DOHH2 (cell line): ENCODE measurements around the gene CABYR.

Experiments used
- H3F3A ChIP-seq: fragments of 200-600 bp; sonication (generic), shearing (Covaris generic); 2 replicates; pipeline ENCODE4 v1.6.0; 2016; ENCODE audit warnings: antibody characterized with exemption, mild to moderate bottlenecking; ENCODE audit not compliant: control insufficient read depth, insufficient read depth
- H3K27ac ChIP-seq: fragments of 200-600 bp; sonication (generic); 2 replicates; pipeline ENCODE4 v1.5.1; 2014; ENCODE audit warnings: low read depth, mild to moderate bottlenecking, low read length, moderate library complexity
- H3K27me3 ChIP-seq: fragments of 200-600 bp; sonication (generic); 2 replicates; pipeline ENCODE4 v1.6.1; 2014; ENCODE audit warnings: mild to moderate bottlenecking, low read length, mixed read lengths; ENCODE audit not compliant: control insufficient read depth
- H3K36me3 ChIP-seq: fragments of 200-600 bp; sonication (generic); 2 replicates; pipeline ENCODE4 v1.6.1; 2014; ENCODE audit warnings: mild to moderate bottlenecking, low read length, moderate library complexity, mixed read lengths; ENCODE audit not compliant: control insufficient read depth
- H3K4me1 ChIP-seq: fragments of 200-600 bp; sonication (generic); 2 replicates; pipeline ENCODE4 v1.6.1; 2014; ENCODE audit warnings: mild to moderate bottlenecking, low read length, mixed read lengths; ENCODE audit not compliant: control insufficient read depth
- H3K4me2 ChIP-seq: fragments of 200-600 bp; sonication (generic); 2 replicates; pipeline ENCODE4 v1.6.0; 2014; ENCODE audit warnings: mild to moderate bottlenecking, low read length, moderate library complexity
- H3K4me3 ChIP-seq: fragments of 200-600 bp; sonication (generic); 2 replicates; pipeline ENCODE4 v1.5.1; 2014; ENCODE audit warnings: mild to moderate bottlenecking, low read length, mixed read lengths
- H3K79me2 ChIP-seq: fragments of 200-600 bp; sonication (generic); 2 replicates; pipeline ENCODE4 v1.6.1; 2014; ENCODE audit warnings: mild to moderate bottlenecking, low read length, mixed read lengths; ENCODE audit not compliant: control insufficient read depth
- H3K9me2 ChIP-seq: fragments of 200-600 bp; sonication (generic); replicated peaks from 2 replicates; pipeline ENCODE4 v1.6.1; 2014; ENCODE audit warnings: mild to moderate bottlenecking, low read length, mixed read lengths; ENCODE audit not compliant: control insufficient read depth
- H3K9me3 ChIP-seq: fragments of 200-600 bp; sonication (generic); 2 replicates; pipeline ENCODE4 v1.6.1; 2014; ENCODE audit warnings: antibody characterized with exemption, low read length, mixed read lengths; ENCODE audit not compliant: control insufficient read depth, insufficient read depth
- H4K20me1 ChIP-seq: fragments of 200-600 bp; sonication (generic); 2 replicates; pipeline ENCODE4 v1.6.0; 2014; ENCODE audit warnings: low read depth, mild to moderate bottlenecking, antibody characterized with exemption, low read length, moderate library complexity; ENCODE audit not compliant: control insufficient read depth, insufficient read depth
- EZH2phosphoT487 ChIP-seq: fragments of 200-600 bp; sonication (generic); IDR thresholded peaks from 2 replicates; pipeline ENCODE4 v1.6.1; 2017; ENCODE audit warnings: borderline replicate concordance, mild to moderate bottlenecking, antibody characterized with exemption, low read length, moderate library complexity, mixed read lengths
- TF ChIP-seq, protein P1 (sequence below): fragments of 200-600 bp; sonication (generic); IDR thresholded peaks from one replicate; pipeline ENCODE4 v1.5.1; 2014; ENCODE audit warnings: antibody characterized with exemption, mild to moderate bottlenecking, low read depth, low read length; ENCODE audit not compliant: poor library complexity, severe bottlenecking

CABYR gene

DNA sequence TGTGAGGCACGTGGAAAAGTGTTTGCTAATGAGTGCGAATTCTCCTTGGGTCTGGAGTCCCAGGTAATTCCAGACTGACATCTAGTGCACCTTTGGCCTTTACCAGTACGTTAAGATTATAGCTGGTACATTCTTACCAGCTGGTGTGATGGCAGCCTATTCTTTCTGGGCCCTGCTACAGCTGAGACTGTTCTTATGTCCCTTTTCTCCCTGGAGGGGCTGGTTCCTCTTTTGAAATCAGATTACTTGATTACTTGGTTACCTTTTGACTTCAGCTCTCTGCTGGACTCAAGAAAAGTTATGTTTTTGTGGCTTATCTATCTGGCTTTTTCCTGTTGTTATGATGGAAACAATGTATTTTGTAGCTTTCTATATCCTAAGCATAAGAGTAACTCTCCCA lies 14.5 kb downstream of the CABYR start:
- Histone ChIP-seq H3K4me3 (no peak overlapping the region), H3F3A (no peaks in the 10 kb centered on the region), H3K4me2 (no peak overlapping the region), H3K27ac (no peak overlapping the region), H3K79me2 (no peaks in the 10 kb centered on the region), H3K4me1 (no peaks in the 10 kb centered on the region), H3K27me3 (no peaks in the 10 kb centered on the region), H4K20me1 (no peaks in the 10 kb centered on the region), H3K36me3 (no peaks in the 10 kb centered on the region), H3K9me2 (no peaks in the 10 kb centered on the region), H3K9me3 (no peaks in the 10 kb centered on the region)
- TF ChIP-seq EZH2phosphoT487, result no peak
- TF ChIP-seq, protein P1, sequence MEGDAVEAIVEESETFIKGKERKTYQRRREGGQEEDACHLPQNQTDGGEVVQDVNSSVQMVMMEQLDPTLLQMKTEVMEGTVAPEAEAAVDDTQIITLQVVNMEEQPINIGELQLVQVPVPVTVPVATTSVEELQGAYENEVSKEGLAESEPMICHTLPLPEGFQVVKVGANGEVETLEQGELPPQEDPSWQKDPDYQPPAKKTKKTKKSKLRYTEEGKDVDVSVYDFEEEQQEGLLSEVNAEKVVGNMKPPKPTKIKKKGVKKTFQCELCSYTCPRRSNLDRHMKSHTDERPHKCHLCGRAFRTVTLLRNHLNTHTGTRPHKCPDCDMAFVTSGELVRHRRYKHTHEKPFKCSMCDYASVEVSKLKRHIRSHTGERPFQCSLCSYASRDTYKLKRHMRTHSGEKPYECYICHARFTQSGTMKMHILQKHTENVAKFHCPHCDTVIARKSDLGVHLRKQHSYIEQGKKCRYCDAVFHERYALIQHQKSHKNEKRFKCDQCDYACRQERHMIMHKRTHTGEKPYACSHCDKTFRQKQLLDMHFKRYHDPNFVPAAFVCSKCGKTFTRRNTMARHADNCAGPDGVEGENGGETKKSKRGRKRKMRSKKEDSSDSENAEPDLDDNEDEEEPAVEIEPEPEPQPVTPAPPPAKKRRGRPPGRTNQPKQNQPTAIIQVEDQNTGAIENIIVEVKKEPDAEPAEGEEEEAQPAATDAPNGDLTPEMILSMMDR, result no peak

GRCh38 chr18:24157855-24158254 lies 19.0 kb downstream of the CABYR start:
- no peaks in the 10 kb centered on the region for H4K20me1 ChIP-seq
- H3K36me3 ChIP-seq, result no peaks in the 10 kb centered on the region
- no peak for TF ChIP-seq EZH2phosphoT487
- TF ChIP-seq, protein P1, result no peak
- no peaks in the 10 kb centered on the region for H3K9me2 ChIP-seq
- H3K4me3 ChIP-seq, result no peak overlapping the region
- H3K27me3 ChIP-seq, result peaks cover 4% of the 10 kb centered on the region; the same call in 1 of the 2 replicates
- H3F3A ChIP-seq, result no peaks in the 10 kb centered on the region
- H3K79me2 ChIP-seq, result no peaks in the 10 kb centered on the region
- H3K4me1 ChIP-seq, result no peaks in the 10 kb centered on the region
- no peak overlapping the region for H3K4me2 ChIP-seq
- H3K9me3 ChIP-seq, result no peaks in the 10 kb centered on the region
- H3K27ac ChIP-seq, result no peak overlapping the region

- Histone ChIP-seq H4K20me1 (no peaks in the 10 kb centered on the region), H3F3A (no peaks in the 10 kb centered on the region), H3K4me2 (no peak overlapping the region), H3K9me2 (no peaks in the 10 kb centered on the region), H3K4me3 (no peak overlapping the region), H3K27me3 (peaks cover 7% of the 10 kb centered on the region; the same call in 1 of the 2 replicates), H3K36me3 (no peaks in the 10 kb centered on the region), H3K4me1 (no peaks in the 10 kb centered on the region), H3K27ac (no peak overlapping the region), H3K79me2 (no peaks in the 10 kb centered on the region), H3K9me3 (no peaks in the 10 kb centered on the region)
- no peak for TF ChIP-seq EZH2phosphoT487
- TF ChIP-seq, protein P1, result no peak
Measured at GRCh38 chr18:24160086-24160485, 21.2 kb downstream of the CABYR start.
